ENCODE measurements around the gene ZNF280D. TPM values are rescaled to one million over a fixed set of nuclear protein-coding genes. Genes with fewer than 3 reads are reported as not detected.

ZNF280D gene
- polyA plus RNA-seq, 1 donor from 2014 or later: 35.4 TPM

DNA sequence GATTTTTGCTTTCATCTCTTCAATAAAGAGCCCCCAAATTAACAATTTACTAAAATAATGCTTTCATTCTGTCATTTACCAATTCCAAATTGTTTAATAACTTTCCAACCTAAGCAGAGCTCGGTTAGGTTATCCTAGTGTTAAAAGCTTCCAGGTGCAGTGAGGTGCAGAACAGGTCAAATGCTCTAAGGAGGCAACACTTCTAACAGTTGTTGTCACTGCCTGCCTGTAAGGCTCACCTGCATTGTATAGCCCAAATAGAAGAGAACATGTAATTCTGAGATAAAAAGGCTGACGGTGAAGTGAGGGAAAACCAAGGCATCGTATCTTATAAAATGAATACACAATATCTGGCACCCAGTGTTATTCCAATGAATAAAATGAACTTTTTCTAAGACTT lies 9.1 kb downstream of the ZNF280D start:
- H3K36me3 ChIP-seq (ENCODE audit: insufficient read depth, low read length): no peaks in the 10 kb centered on the region
- H3F3A ChIP-seq (ENCODE audit: insufficient read depth, low read length, poor library complexity, severe bottlenecking): no peaks in the 10 kb centered on the region
- no peaks in the 10 kb centered on the region for H4K20me1 ChIP-seq (ENCODE audit: insufficient read depth)
- H2AFZ ChIP-seq (ENCODE audit: low read depth, low read length): no peak overlapping the region
- H3K27ac ChIP-seq (ENCODE audit: low read length): no peak overlapping the region
- H3K9ac ChIP-seq (ENCODE audit: low read length): no peak overlapping the region
- H3K9me2 ChIP-seq (ENCODE audit: insufficient read depth, low read length): no peaks in the 10 kb centered on the region
- peaks cover 5% of the 10 kb centered on the region for H3K79me2 ChIP-seq (replicated peaks; ENCODE audit: insufficient read depth, low read length)
- H3K9me3 ChIP-seq (ENCODE audit: low read length): no peaks in the 10 kb centered on the region
- H3K27me3 ChIP-seq (ENCODE audit: insufficient read depth, low read depth, low read length): no peaks in the 10 kb centered on the region
- no peak overlapping the region for H3K4me2 ChIP-seq (ENCODE audit: low read length)
- H3K4me3 ChIP-seq (ENCODE audit: low read length): no peak overlapping the region
- TF ChIP-seq EP300 (conservative IDR thresholded peaks at IDR 0.05; ENCODE audit: poor library complexity, severe bottlenecking): no peak
- no peak for TF ChIP-seq SMC3 (conservative IDR thresholded peaks at IDR 0.05; ENCODE audit: poor library complexity)

DNA sequence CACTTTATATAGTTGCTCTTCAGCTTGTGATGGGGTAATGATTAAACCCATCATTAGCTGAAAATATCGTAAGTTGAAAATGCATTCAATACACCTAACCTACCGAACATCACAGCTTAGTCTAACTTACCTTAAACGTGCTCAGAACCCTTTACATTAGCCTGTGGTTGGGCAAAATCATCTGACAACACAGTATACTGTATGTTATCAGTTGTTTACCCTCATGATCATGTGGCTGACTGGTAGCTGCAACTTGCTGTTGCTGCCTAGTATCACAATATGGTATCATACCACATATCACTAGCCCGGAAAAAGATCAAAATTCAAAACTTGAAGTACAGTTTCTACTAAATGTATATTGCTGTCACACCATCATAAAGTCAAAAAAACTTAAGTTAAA lies 9.5 kb downstream of the ZNF280D start:
- TF ChIP-seq MXI1 (conservative IDR thresholded peaks at IDR 0.05; ENCODE audit: poor library complexity, severe bottlenecking) (no peak), EZH2 (IDR thresholded peaks at IDR 0.05; ENCODE audit: borderline replicate concordance, insufficient read depth, low read length, poor library complexity, severe bottlenecking) (no peak), POLR2AphosphoS5 (IDR thresholded peaks at IDR 0.05) (no peak)
- TF ChIP-seq, protein P1, sequence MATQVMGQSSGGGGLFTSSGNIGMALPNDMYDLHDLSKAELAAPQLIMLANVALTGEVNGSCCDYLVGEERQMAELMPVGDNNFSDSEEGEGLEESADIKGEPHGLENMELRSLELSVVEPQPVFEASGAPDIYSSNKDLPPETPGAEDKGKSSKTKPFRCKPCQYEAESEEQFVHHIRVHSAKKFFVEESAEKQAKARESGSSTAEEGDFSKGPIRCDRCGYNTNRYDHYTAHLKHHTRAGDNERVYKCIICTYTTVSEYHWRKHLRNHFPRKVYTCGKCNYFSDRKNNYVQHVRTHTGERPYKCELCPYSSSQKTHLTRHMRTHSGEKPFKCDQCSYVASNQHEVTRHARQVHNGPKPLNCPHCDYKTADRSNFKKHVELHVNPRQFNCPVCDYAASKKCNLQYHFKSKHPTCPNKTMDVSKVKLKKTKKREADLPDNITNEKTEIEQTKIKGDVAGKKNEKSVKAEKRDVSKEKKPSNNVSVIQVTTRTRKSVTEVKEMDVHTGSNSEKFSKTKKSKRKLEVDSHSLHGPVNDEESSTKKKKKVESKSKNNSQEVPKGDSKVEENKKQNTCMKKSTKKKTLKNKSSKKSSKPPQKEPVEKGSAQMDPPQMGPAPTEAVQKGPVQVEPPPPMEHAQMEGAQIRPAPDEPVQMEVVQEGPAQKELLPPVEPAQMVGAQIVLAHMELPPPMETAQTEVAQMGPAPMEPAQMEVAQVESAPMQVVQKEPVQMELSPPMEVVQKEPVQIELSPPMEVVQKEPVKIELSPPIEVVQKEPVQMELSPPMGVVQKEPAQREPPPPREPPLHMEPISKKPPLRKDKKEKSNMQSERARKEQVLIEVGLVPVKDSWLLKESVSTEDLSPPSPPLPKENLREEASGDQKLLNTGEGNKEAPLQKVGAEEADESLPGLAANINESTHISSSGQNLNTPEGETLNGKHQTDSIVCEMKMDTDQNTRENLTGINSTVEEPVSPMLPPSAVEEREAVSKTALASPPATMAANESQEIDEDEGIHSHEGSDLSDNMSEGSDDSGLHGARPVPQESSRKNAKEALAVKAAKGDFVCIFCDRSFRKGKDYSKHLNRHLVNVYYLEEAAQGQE (IDR thresholded peaks at IDR 0.05; ENCODE audit: borderline replicate concordance): no peak
- Histone ChIP-seq H3K9ac (ENCODE audit: low read length) (no peak overlapping the region), H3K36me3 (ENCODE audit: insufficient read depth, low read length) (no peaks in the 10 kb centered on the region), H3K9me2 (ENCODE audit: insufficient read depth, low read length) (no peaks in the 10 kb centered on the region), H3K4me3 (ENCODE audit: low read length) (no peak overlapping the region), H3K27ac (ENCODE audit: low read length) (no peak overlapping the region), H3F3A (ENCODE audit: insufficient read depth, low read length, poor library complexity, severe bottlenecking) (no peaks in the 10 kb centered on the region), H3K4me2 (ENCODE audit: low read length) (no peak overlapping the region), H3K9me3 (ENCODE audit: low read length) (no peaks in the 10 kb centered on the region), H4K20me1 (ENCODE audit: insufficient read depth) (no peaks in the 10 kb centered on the region), H3K79me2 (replicated peaks; ENCODE audit: insufficient read depth, low read length) (peaks cover 5% of the 10 kb centered on the region), H3K27me3 (ENCODE audit: insufficient read depth, low read depth, low read length) (no peaks in the 10 kb centered on the region), H2AFZ (ENCODE audit: low read depth, low read length) (no peak overlapping the region)

DNA sequence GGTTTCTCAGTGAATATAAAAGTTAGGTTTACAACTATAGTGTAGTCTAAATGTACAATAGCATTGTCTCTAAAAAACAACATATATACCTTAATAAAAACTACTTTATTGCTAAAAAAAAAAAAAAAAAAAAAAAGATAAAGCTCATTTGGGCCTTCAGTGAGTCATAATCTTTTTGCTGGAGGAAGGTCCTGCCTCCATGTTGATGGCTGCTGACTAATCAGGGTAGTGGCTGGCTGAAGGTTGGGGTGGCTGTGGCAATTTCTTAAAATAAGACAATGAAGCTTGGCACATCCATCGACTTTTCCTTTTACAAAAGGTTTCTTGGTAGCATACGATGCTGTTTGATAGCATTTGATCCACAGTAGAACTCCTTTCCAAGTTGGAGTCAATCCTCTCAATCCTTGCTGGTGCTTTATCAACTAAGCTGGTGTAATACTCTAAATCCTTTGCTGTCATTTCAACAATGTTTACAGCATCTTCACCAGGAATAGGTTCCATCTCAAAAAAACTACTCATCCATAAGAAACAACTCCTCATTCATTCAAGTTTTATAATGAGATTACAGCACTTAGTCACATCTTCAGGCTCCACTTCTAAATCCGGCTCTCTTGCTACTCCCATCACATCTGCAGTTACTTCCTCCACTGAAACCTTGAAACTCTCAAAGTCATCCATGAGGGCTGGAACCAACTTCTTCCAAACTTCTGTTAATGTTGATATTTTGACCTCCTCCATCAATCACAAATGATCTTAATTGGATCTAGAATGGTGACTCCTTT lies 13.3 kb downstream of the ZNF280D start:
- Histone ChIP-seq H3K9me3 (ENCODE audit: low read length) (no peaks in the 10 kb centered on the region), H3K27ac (ENCODE audit: low read length) (no peak overlapping the region), H3K27me3 (ENCODE audit: insufficient read depth, low read depth, low read length) (no peaks in the 10 kb centered on the region), H3K36me3 (ENCODE audit: insufficient read depth, low read length) (no peaks in the 10 kb centered on the region), H3K4me2 (ENCODE audit: low read length) (no peak overlapping the region), H2AFZ (ENCODE audit: low read depth, low read length) (no peak overlapping the region), H3K9me2 (ENCODE audit: insufficient read depth, low read length) (no peaks in the 10 kb centered on the region), H4K20me1 (ENCODE audit: insufficient read depth) (no peaks in the 10 kb centered on the region), H3F3A (ENCODE audit: insufficient read depth, low read length, poor library complexity, severe bottlenecking) (no peaks in the 10 kb centered on the region), H3K79me2 (replicated peaks; ENCODE audit: insufficient read depth, low read length) (peaks cover 5% of the 10 kb centered on the region), H3K4me3 (ENCODE audit: low read length) (no peak overlapping the region), H3K9ac (ENCODE audit: low read length) (no peak overlapping the region)
- TF ChIP-seq EP300 (conservative IDR thresholded peaks at IDR 0.05; ENCODE audit: poor library complexity, severe bottlenecking) (no peak), SMC3 (conservative IDR thresholded peaks at IDR 0.05; ENCODE audit: poor library complexity) (no peak), RAD21 (conservative IDR thresholded peaks at IDR 0.05) (no peak), MXI1 (conservative IDR thresholded peaks at IDR 0.05; ENCODE audit: poor library complexity, severe bottlenecking) (no peak), TAF1 (IDR thresholded peaks at IDR 0.05; ENCODE audit: low read depth) (no peak), POLR2AphosphoS5 (IDR thresholded peaks at IDR 0.05) (no peak), EZH2 (IDR thresholded peaks at IDR 0.05; ENCODE audit: borderline replicate concordance, insufficient read depth, low read length, poor library complexity, severe bottlenecking) (no peak)
- TF ChIP-seq, protein P2, sequence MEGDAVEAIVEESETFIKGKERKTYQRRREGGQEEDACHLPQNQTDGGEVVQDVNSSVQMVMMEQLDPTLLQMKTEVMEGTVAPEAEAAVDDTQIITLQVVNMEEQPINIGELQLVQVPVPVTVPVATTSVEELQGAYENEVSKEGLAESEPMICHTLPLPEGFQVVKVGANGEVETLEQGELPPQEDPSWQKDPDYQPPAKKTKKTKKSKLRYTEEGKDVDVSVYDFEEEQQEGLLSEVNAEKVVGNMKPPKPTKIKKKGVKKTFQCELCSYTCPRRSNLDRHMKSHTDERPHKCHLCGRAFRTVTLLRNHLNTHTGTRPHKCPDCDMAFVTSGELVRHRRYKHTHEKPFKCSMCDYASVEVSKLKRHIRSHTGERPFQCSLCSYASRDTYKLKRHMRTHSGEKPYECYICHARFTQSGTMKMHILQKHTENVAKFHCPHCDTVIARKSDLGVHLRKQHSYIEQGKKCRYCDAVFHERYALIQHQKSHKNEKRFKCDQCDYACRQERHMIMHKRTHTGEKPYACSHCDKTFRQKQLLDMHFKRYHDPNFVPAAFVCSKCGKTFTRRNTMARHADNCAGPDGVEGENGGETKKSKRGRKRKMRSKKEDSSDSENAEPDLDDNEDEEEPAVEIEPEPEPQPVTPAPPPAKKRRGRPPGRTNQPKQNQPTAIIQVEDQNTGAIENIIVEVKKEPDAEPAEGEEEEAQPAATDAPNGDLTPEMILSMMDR (IDR thresholded peaks at IDR 0.05; ENCODE audit: poor library complexity, severe bottlenecking): no peak
- TF ChIP-seq, protein P1 (IDR thresholded peaks at IDR 0.05; ENCODE audit: borderline replicate concordance): no peak
